ENCODE results near the gene ADGRG6.

GRCh38 chr6:142262231-142262630 is 39.6 kb upstream of the ADGRG6 start:
- TF ChIP-seq CTCF (IDR thresholded peaks at IDR 0.05) (no peak), EZH2 (IDR thresholded peaks at IDR 0.05) (no peak), EZH2phosphoT487 (IDR thresholded peaks at IDR 0.05) (no peak)
